ENCODE measurements around the gene SALL1. TPM values are rescaled to one million over a fixed set of nuclear protein-coding genes. Genes with fewer than 3 reads are reported as not detected.

The SALL1 gene
- polyA plus RNA-seq, 1 of the 3 experiments (the other 2 are of a cell fraction): 0.02 TPM

- no peak for DNase-seq
- no peaks in the 10 kb centered on the region for H3K36me3 ChIP-seq (replicated peaks in 1 of 2; ENCODE audit: control insufficient read depth in 1 of 2, insufficient read depth in 2 of 2, low read length in 1 of 2)
- H3K9ac ChIP-seq: no peak overlapping the region
- H3K4me1 ChIP-seq (ENCODE audit: control insufficient read depth in 1 of 2, insufficient read depth in 2 of 2, low read depth in 1 of 2, low read length in 1 of 2): no peaks in the 10 kb centered on the region
- no peaks in the 10 kb centered on the region for H3K27me3 ChIP-seq (ENCODE audit: insufficient read depth)
- no peaks in the 10 kb centered on the region for H4K20me1 ChIP-seq (ENCODE audit: insufficient read depth)
- H2AFZ ChIP-seq (ENCODE audit: low read depth): no peak overlapping the region
- no peak overlapping the region for H3K4me3 ChIP-seq (ENCODE audit: low read depth in 2 of 2, low read length in 1 of 2)
- H3K4me2 ChIP-seq: no peak overlapping the region
- WGBS (ENCODE audit: low lambda C conversion rate): 26% methylated on average over 6 of the region's 7 CpGs
- no peaks in the 10 kb centered on the region for H3F3A ChIP-seq (replicated peaks; ENCODE audit: insufficient read depth)
- H3K79me2 ChIP-seq (ENCODE audit: insufficient read depth): no peaks in the 10 kb centered on the region
- H3K9me2 ChIP-seq: no peaks in the 10 kb centered on the region
- CTCF ChIA-PET: no interaction called here
- no peaks in the 10 kb centered on the region for H3K9me3 ChIP-seq
- TF ChIP-seq FOXJ3 (CRISPR knock-in tag; IDR thresholded peaks at IDR 0.05) (no peak), MEF2A (IDR thresholded peaks at IDR 0.05; ENCODE audit: borderline replicate concordance, low read depth) (no peak), RAD21 (IDR thresholded peaks at IDR 0.05; ENCODE audit: low read length) (no peak), ZBTB33 (IDR thresholded peaks at IDR 0.05; ENCODE audit: borderline replicate concordance, low read depth) (no peak), MAX (IDR thresholded peaks at IDR 0.05; ENCODE audit: low read depth) (no peak), SIN3A (IDR thresholded peaks at IDR 0.05; ENCODE audit: borderline replicate concordance, low read depth, low read length) (no peak), NRF1 (IDR thresholded peaks at IDR 0.05; ENCODE audit: low read depth, low read length) (no peak), GABPA (IDR thresholded peaks at IDR 0.05; ENCODE audit: low read depth) (no peak), MXI1 (IDR thresholded peaks at IDR 0.05; ENCODE audit: low read depth, low read length) (no peak), TAF1 (IDR thresholded peaks at IDR 0.05; ENCODE audit: borderline replicate concordance, low read depth, low read length) (no peak)
- TF ChIP-seq, protein P1, sequence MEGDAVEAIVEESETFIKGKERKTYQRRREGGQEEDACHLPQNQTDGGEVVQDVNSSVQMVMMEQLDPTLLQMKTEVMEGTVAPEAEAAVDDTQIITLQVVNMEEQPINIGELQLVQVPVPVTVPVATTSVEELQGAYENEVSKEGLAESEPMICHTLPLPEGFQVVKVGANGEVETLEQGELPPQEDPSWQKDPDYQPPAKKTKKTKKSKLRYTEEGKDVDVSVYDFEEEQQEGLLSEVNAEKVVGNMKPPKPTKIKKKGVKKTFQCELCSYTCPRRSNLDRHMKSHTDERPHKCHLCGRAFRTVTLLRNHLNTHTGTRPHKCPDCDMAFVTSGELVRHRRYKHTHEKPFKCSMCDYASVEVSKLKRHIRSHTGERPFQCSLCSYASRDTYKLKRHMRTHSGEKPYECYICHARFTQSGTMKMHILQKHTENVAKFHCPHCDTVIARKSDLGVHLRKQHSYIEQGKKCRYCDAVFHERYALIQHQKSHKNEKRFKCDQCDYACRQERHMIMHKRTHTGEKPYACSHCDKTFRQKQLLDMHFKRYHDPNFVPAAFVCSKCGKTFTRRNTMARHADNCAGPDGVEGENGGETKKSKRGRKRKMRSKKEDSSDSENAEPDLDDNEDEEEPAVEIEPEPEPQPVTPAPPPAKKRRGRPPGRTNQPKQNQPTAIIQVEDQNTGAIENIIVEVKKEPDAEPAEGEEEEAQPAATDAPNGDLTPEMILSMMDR (IDR thresholded peaks at IDR 0.05): no peak
- H3K27ac ChIP-seq (ENCODE audit: low read depth in 2 of 2, low read length in 1 of 2): no peak overlapping the region
- POLR2A ChIA-PET: no interaction called here
Observed at GRCh38 chr16:51121850-51122249, 29.2 kb downstream of the SALL1 start.

- DNase-seq: no peak
- ChIA-PET CTCF (no interaction called here), POLR2A (no interaction called here)
Observed at GRCh38 chr16:51120730-51121347, 30.2 kb downstream of the SALL1 start.

More at GRCh38 chr16:51120730-51121347, 30.2 kb downstream of the SALL1 start:
- no peaks in the 10 kb centered on the region for H3K9me2 ChIP-seq
- H3K27me3 ChIP-seq (ENCODE audit: insufficient read depth): no peaks in the 10 kb centered on the region
- H3K4me3 ChIP-seq (ENCODE audit: low read depth in 2 of 2, low read length in 1 of 2): no peak overlapping the region
- no peaks in the 10 kb centered on the region for H3F3A ChIP-seq (replicated peaks; ENCODE audit: insufficient read depth)
- H3K79me2 ChIP-seq (ENCODE audit: insufficient read depth): no peaks in the 10 kb centered on the region
- TF ChIP-seq RFX5 (IDR thresholded peaks at IDR 0.05; ENCODE audit: low read length) (no peak), FOXM1 (IDR thresholded peaks at IDR 0.05; ENCODE audit: low read depth) (no peak), JUND (IDR thresholded peaks at IDR 0.05) (no peak), MAX (IDR thresholded peaks at IDR 0.05; ENCODE audit: low read depth) (no peak), TEAD4 (IDR thresholded peaks at IDR 0.05; ENCODE audit: borderline replicate concordance, insufficient read depth) (no peak), SMC3 (IDR thresholded peaks at IDR 0.05; ENCODE audit: low read depth, low read length) (no peak), ZBTB33 (IDR thresholded peaks at IDR 0.05; ENCODE audit: borderline replicate concordance, low read depth) (no peak), FOSL2 (IDR thresholded peaks at IDR 0.05; ENCODE audit: borderline replicate concordance, low read depth) (no peak), MXI1 (IDR thresholded peaks at IDR 0.05; ENCODE audit: low read depth, low read length) (no peak), POLR2AphosphoS5 (IDR thresholded peaks at IDR 0.05; ENCODE audit: low read depth, low read length) (no peak)
- H3K36me3 ChIP-seq (replicated peaks in 1 of 2; ENCODE audit: control insufficient read depth in 1 of 2, insufficient read depth in 2 of 2, low read length in 1 of 2): no peaks in the 10 kb centered on the region
- no peak overlapping the region for H3K9ac ChIP-seq
- H3K9me3 ChIP-seq: no peaks in the 10 kb centered on the region
- no peak overlapping the region for H3K4me2 ChIP-seq
- H2AFZ ChIP-seq (ENCODE audit: low read depth): no peak overlapping the region
- WGBS (ENCODE audit: low lambda C conversion rate): 2% methylated on average over 3 of the region's 3 CpGs
- H3K4me1 ChIP-seq (ENCODE audit: control insufficient read depth in 1 of 2, insufficient read depth in 2 of 2, low read depth in 1 of 2, low read length in 1 of 2): no peaks in the 10 kb centered on the region
- no peak overlapping the region for H3K27ac ChIP-seq (ENCODE audit: low read depth in 2 of 2, low read length in 1 of 2)
- no peaks in the 10 kb centered on the region for H4K20me1 ChIP-seq (ENCODE audit: insufficient read depth)
